GM12865 (cell line): ENCODE measurements around the gene AIF1.

ENCODE experiments used
- DNase-seq: peaks from one replicate; pipeline ENCODE4 v3.0.0; 2010; ENCODE audit warnings: low read depth
- H3K4me3 ChIP-seq: 2 replicates; pipeline ENCODE4 v1.5.1; 2011; ENCODE audit warnings: mild to moderate bottlenecking, low read depth, low read length, control low read depth
- TF ChIP-seq, protein P1 (sequence below): IDR thresholded peaks from 2 replicates; pipeline ENCODE4 v1.5.1; 2011; ENCODE audit warnings: low read length, control low read depth, low read depth, inconsistent platforms; ENCODE audit not compliant: insufficient read depth; ENCODE audit errors: missing control alignments

The AIF1 gene

DNA sequence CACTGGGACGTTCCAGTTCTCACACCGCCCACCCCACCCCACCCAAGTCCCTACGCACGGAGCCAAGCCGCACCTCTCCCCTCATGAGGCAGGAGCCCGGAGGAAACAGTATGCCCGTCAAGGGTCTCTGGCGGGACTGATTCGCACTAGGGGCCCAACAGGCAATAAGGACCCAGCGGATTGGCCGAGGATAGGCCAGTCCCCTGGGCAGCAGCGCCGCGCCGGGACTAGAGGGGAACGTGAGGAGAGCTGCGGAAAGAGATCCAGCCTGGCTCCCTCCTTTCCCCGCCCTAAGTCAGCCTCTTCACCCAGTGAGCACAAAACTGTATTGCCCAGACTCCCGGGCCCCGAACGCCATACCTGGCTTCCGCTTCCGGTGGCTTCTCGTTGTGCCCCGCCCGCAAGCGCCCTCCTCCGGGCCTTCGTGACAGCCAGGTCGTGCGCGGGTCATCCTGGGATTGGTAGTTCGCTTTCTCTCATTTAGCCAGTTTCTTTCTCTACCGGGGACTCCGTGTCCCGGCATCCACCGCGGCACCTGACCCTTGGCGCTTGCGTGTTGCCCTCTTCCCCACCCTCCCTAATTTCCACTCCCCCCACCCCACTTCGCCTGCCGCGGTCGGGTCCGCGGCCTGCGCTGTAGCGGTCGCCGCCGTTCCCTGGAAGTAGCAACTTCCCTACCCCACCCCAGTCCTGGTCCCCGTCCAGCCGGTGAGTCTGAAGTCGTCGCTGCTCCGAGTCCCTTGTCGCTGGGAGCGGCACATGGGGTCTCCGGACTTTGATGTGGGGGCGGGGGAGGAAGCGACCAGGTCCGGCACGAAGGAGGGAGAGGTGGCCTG is 50.7 kb downstream of the AIF1 start, which contains the start of gene CSNK2B:
Gene CSNK2B (plus strand): TSS at position 580 of the 836 bp plus-strand sequence. CDS start 752 bp downstream, outside the sequence.
- DNase-seq: peak; percentile 98
- peak within 1 kb of the TSS; percentile 96 for H3K4me3 ChIP-seq
- TF ChIP-seq, protein P1, sequence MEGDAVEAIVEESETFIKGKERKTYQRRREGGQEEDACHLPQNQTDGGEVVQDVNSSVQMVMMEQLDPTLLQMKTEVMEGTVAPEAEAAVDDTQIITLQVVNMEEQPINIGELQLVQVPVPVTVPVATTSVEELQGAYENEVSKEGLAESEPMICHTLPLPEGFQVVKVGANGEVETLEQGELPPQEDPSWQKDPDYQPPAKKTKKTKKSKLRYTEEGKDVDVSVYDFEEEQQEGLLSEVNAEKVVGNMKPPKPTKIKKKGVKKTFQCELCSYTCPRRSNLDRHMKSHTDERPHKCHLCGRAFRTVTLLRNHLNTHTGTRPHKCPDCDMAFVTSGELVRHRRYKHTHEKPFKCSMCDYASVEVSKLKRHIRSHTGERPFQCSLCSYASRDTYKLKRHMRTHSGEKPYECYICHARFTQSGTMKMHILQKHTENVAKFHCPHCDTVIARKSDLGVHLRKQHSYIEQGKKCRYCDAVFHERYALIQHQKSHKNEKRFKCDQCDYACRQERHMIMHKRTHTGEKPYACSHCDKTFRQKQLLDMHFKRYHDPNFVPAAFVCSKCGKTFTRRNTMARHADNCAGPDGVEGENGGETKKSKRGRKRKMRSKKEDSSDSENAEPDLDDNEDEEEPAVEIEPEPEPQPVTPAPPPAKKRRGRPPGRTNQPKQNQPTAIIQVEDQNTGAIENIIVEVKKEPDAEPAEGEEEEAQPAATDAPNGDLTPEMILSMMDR: no peak

DNA sequence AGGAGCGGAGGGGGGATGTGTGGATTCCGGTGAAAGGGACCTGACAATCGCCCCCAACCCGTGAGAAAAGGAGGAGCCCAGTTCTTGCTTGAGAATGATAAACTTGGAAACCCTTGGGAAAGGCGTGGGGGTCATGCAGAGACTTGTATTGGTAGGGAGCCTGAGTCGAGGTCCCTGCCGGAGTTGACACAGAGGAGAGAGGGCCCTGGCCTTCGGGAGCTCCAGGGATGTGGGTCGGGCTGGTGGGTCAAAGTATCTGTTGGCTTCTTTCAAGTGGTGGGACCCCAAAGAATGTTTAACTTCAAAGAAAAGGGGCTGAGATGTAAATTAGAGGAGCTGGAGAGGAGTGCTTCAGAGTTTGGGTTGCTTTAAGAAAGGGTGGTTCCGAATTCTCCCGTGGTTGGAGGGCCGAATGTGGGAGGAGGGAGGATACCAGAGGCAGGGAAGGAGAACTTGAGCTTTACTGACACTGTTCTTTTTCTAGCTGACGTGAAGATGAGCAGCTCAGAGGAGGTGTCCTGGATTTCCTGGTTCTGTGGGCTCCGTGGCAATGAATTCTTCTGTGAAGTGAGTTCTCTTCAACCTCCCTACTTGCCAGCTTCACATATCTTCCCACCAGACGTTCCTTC is 51.4 kb downstream of the AIF1 start:
- H3K4me3 ChIP-seq: peak overlapping the region; percentile 96
- no peak for DNase-seq
- TF ChIP-seq, protein P1: no peak
